ENCODE measurements around the gene HBM. TPM values are rescaled to one million over a fixed set of nuclear protein-coding genes. Genes with fewer than 3 reads are reported as not detected.

HBM gene
- total RNA-seq, 1 donor from 2014 or later: not detected

GRCh38 chr16:142405-142967 lies 23.3 kb upstream of the HBM start:
- Mint-ChIP-seq H3K4me1 (no peaks in the 10 kb centered on the region), H3K27ac (no peak overlapping the region), H3K27me3 (ENCODE audit: insufficient read depth, low read depth) (peaks cover 22% of the 10 kb centered on the region), H3K36me3 (no peaks in the 10 kb centered on the region), H3K9me3 (no peaks in the 10 kb centered on the region), H3K4me3 (no peak overlapping the region)
- Histone ChIP-seq H2AFZ (replicated peaks) (no peak overlapping the region), H3K36me3 (no peaks in the 10 kb centered on the region), H3K79me2 (ENCODE audit: low read depth) (peaks cover 2% of the 10 kb centered on the region), H3K9ac (no peak overlapping the region), H3F3A (ENCODE audit: low read depth) (peaks cover 25% of the 10 kb centered on the region), H4K20me1 (ENCODE audit: low read depth) (no peaks in the 10 kb centered on the region), H3K4me3 (no peak overlapping the region), H3K4me2 (no peak overlapping the region), H3K4me1 (peaks cover 3% of the 10 kb centered on the region), H3K27ac (no peak overlapping the region), H3K9me3 (ENCODE audit: low read depth) (no peaks in the 10 kb centered on the region), H3K27me3 (peaks cover 3% of the 10 kb centered on the region)
- no peak for TF ChIP-seq CTCF (IDR thresholded peaks at IDR 0.05)
- no peak for TF ChIP-seq EZH2phosphoT487 (IDR thresholded peaks at IDR 0.05)
- TF ChIP-seq EZH2 (IDR thresholded peaks at IDR 0.05): no peak
- no peak for DNase-seq (ENCODE audit: low spot score)

GRCh38 chr16:143047-143446 lies 22.7 kb upstream of the HBM start:
- Histone ChIP-seq H3K4me2 (no peak overlapping the region), H3K27ac (no peak overlapping the region), H4K20me1 (ENCODE audit: low read depth) (no peaks in the 10 kb centered on the region), H3K27me3 (peaks cover 8% of the 10 kb centered on the region), H3K79me2 (ENCODE audit: low read depth) (no peaks in the 10 kb centered on the region), H3K9ac (no peak overlapping the region), H3F3A (ENCODE audit: low read depth) (peaks cover 19% of the 10 kb centered on the region), H3K4me3 (no peak overlapping the region), H3K36me3 (no peaks in the 10 kb centered on the region), H3K9me3 (ENCODE audit: low read depth) (no peaks in the 10 kb centered on the region), H2AFZ (replicated peaks) (no peak overlapping the region), H3K4me1 (no peaks in the 10 kb centered on the region)
- H3K4me3 Mint-ChIP-seq: peak overlapping the region; percentile 13
- TF ChIP-seq EZH2 (IDR thresholded peaks at IDR 0.05): no peak
- no peak for TF ChIP-seq EZH2phosphoT487 (IDR thresholded peaks at IDR 0.05)
- no peak for TF ChIP-seq CTCF (IDR thresholded peaks at IDR 0.05)
- no peaks in the 10 kb centered on the region for H3K4me1 Mint-ChIP-seq
- no peak overlapping the region for H3K27ac Mint-ChIP-seq
- peaks cover 23% of the 10 kb centered on the region for H3K27me3 Mint-ChIP-seq (ENCODE audit: insufficient read depth, low read depth)
- H3K36me3 Mint-ChIP-seq: no peaks in the 10 kb centered on the region
- DNase-seq (ENCODE audit: low spot score): no peak
- no peaks in the 10 kb centered on the region for H3K9me3 Mint-ChIP-seq

- Histone ChIP-seq H3K9ac (no peak overlapping the region), H3K27ac (no peak overlapping the region), H3K36me3 (no peaks in the 10 kb centered on the region), H3K4me2 (no peak overlapping the region), H3K27me3 (peaks cover 12% of the 10 kb centered on the region), H2AFZ (replicated peaks) (no peak overlapping the region), H3F3A (ENCODE audit: low read depth) (peaks cover 18% of the 10 kb centered on the region), H3K79me2 (ENCODE audit: low read depth) (no peaks in the 10 kb centered on the region), H3K4me1 (no peaks in the 10 kb centered on the region), H3K4me3 (no peak overlapping the region), H4K20me1 (ENCODE audit: low read depth) (no peaks in the 10 kb centered on the region), H3K9me3 (ENCODE audit: low read depth) (no peaks in the 10 kb centered on the region)
- DNase-seq (ENCODE audit: low spot score): no peak
- H3K27me3 Mint-ChIP-seq (ENCODE audit: insufficient read depth, low read depth): peaks cover 27% of the 10 kb centered on the region
- no peaks in the 10 kb centered on the region for H3K9me3 Mint-ChIP-seq
- no peak for TF ChIP-seq EZH2phosphoT487 (IDR thresholded peaks at IDR 0.05)
- no peak for TF ChIP-seq EZH2 (IDR thresholded peaks at IDR 0.05)
- no peak for TF ChIP-seq CTCF (IDR thresholded peaks at IDR 0.05)
- H3K4me3 Mint-ChIP-seq: peak overlapping the region; percentile 13
- H3K4me1 Mint-ChIP-seq: no peaks in the 10 kb centered on the region
- no peaks in the 10 kb centered on the region for H3K36me3 Mint-ChIP-seq
- H3K27ac Mint-ChIP-seq: no peak overlapping the region
Measured at GRCh38 chr16:143456-143855, 22.3 kb upstream of the HBM start.
